GM21786 (cell line): ENCODE measurements around the gene CYP27A1.

Experiments
- ATAC-seq: cut with Tn5 transposase; IDR thresholded peaks from one replicate; pipeline ENCODE4 v1.9.1; 2021; ENCODE audit not compliant: unreplicated experiment

CYP27A1 gene

DNA sequence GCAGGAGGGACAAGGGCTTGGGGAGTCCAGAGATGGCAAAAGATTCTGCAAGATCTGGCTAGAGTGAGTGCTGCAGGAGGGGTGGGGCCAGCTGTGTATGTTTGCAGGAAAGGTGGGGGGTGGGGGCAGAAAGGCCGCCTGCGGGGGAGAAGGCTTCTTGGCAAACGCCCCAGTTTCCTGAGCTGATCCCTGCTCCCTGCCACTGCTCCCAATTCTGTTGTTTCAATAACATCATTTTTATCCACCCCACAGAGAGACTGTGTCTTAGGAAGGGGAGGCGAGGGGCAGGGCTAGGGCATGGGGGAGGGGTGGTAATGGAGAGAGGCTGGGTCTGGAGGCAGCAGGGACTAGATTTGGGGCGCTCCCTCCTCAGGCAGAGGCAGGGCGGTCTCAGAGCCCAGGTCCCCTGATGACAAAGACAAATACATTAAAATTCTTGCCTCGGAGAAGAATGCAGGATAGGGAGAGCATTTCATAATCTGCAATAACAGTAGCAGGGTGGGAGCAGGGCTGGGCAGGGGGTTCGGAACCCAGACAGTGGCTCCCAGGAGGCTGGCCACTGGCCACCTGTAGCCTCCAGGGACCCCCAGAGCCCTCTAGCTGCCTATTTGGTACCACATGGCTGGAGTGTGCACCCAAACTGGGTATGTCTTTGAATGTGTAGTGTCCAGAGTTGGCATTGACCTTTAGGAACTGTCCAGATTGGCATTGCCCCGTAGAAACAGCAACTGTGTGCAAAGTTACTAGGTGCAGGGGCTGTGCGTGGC, 75.6 kb downstream of the CYP27A1 start:
- ATAC-seq: no peak

DNA sequence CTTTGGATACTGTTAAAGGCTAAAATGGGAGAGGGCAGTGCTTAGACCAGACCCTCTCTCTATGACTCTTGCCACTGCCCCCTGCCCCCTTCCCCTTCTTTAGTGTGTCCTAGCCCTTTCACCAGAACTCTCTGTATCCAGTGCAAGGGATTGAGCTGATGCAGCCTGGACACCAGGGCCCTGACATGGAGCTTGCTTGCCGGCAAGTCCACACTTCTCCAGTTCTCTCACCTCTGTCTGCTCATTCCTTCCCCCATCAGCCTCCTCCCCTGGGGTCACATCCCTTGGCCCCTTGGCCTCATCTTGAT, 76.1 kb downstream of the CYP27A1 start:
- no peak for ATAC-seq

DNA sequence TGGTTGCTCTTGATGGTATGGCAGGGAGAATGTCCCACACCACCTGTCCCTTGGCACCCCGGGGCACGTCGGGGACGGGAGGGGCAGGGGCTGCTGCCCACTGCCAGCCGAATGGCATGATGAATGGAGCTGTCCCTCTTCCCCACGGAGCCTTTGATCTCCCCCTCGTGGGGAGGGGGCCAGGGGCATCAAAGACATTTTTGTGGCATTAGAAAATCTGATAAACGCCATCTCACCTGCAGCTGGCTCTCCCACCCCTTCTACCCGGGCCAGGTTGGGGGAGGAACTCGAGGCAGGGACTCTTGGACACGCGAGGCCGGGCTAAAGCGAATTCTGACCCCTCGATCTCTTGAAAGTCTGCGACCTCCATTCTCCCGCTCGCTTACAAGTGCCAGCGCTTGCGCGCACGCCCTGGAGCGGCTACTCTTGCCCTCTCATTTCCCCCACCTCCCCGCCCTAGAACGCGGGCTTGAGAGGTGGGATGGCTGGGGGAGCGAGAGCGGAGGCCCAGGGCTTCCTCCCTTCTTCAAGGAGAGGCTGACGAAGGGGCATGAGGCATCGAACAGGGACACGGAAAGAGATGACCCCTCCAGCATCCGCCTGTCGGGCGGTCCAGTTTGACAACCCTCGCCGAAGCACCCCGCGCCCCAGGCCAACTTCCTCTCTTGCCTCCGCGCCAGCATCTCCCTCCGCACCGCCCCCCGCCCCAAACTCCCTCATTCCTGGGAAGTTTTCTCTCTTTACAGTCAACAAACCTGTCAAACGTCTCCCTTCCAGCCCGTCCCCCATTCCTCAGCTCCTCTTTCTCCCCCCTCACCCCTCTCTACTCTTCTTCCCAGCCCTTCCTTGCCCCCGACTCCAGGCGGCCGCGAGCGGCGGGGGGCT, 77.0 kb downstream of the CYP27A1 start:
- ATAC-seq: no peak

DNA sequence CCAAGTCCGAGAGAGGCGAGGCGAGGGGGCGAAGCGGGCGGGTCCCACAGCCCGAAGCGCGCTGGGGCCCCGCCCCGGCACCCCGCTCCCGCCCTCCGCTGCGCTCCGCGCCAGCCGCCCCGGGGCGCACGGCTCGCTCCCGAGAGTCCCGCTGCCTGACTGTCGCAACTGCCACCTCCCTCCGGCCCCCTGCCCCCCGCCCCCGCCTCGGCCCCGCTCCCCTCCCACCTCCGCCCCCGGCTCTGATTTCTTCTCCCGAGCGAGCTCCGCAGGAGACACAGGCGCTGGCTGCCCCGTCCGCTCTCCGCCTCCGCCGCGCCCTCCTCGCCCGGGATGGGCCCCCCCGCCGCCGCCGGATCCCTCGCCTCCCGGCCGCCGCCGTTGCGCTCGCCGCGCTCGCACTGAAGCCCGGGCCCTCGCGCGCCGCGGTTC, 77.6 kb downstream of the CYP27A1 start, which contains the start of gene WNT6:
Gene WNT6, plus strand, starts transcription at position 250 of the 432 bp plus-strand sequence. CDS start 233 bp downstream, outside the sequence.
- no peak for ATAC-seq

GRCh38 chr2:218859988-218860831, 78.3 kb downstream of the CYP27A1 start:
- no peak for ATAC-seq

DNA sequence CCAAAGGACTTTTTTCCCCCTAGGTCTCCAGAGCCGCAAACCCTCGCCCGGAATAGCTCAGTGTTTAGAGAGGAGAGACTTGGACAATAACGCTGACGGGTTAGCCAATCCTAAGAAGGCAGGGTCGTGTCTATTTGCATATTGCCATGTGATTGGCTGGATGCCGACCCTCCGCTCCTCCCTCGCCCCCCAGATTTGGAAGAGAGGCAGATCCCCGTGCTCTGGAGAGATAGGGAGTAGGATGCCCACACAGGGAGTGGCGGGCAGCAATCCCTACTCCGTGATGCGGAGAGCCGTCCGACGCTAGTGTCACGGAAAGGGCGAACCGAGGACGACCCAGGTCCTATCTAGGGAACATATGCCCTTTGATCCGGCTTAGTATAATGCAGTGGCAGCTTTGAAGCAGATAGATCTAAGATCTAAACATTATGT, 79.0 kb downstream of the CYP27A1 start:
- no peak for ATAC-seq

DNA sequence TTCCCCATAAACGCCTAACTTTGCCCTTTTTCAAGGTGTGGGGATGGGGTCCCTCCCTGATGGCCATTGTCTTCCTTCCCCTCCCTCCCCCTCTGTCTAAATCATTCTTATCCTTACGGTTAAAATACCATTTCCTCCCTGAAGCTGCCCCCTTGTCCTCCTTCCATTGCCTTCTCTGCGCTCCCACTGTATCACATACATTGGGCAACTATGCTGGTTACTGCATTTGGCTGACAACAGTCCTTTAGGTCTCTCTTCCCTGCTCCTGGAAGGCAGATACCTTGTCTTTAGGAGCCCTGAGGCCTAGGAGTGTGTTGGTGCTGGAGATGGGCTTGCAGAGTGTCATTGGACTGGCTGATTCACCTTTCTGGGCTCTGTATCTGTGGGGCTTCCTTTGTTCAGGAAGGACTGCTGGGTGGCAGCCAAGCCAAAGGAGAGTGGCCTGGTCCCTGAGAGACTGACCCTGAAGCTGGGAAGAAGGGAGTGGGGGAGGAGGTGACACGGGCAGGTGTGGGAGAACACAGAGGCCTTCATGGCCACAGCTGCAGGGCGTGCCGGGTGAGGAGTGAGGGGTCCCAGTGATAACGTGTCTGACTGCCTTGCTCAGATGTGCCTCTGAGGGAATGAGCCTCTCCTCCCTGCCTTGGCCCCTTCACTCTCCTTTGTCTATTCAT, 79.8 kb downstream of the CYP27A1 start:
- ATAC-seq: no peak

DNA sequence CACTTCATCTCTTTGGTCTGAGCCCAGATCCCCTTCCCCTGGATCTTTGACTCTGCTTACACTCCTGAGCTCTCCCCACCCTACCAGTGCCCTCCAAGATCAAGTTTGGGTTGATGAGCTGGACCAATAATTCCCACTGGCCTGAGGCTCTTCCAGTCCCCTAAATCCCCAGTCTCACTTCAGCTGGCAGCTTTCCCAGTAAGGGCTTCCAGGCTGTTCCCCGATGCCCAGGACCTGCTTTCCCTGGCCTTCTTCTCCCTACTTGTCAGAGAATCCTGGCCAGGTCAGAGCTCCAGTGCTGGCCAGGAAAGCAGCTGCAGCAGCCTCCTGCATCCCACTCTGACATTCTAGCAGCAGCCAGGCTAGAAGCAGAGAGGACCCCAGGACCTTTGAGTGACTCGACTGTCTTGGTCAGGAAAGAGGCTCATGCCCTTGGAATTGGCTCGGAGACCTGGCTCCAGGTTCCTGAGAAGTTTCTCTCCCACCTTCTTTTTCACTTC, 81.1 kb downstream of the CYP27A1 start:
- no peak for ATAC-seq
